Neural cell (in vitro differentiated cells): ENCODE measurements around the gene DNAJC3. TPM values are rescaled to one million over a fixed set of nuclear protein-coding genes. Genes with fewer than 3 reads are reported as not detected.

Experiments used
- H2AFZ ChIP-seq: fragments of 200-600, 300-800 bp; sonication (generic), shearing (Covaris generic); 2 replicates; pipeline ENCODE4 v1.6.0; 2014; ENCODE audit warnings: low read depth, mild to moderate bottlenecking, antibody characterized with exemption, low read length, moderate library complexity
- H3F3A ChIP-seq: fragments of 200-600 bp; shearing (Covaris generic); 2 replicates; pipeline ENCODE4 v1.6.1; 2016; ENCODE audit warnings: mild to moderate bottlenecking, moderate library complexity, mixed read lengths, antibody characterized with exemption, low read length; ENCODE audit not compliant: insufficient read depth, poor library complexity, severe bottlenecking
- H3K27ac ChIP-seq: fragments of 200-600, 300-800 bp; sonication (generic), shearing (Covaris generic); 2 replicates; pipeline ENCODE4 v1.5.1; 2014; ENCODE audit warnings: mild to moderate bottlenecking, low read length, moderate library complexity
- H3K27me3 ChIP-seq: fragments of 300-800, 200-600 bp; sonication (generic), shearing (Covaris generic); 2 replicates; pipeline ENCODE4 v1.6.0; 2014; ENCODE audit warnings: mild to moderate bottlenecking, low read depth, low read length, moderate library complexity; ENCODE audit not compliant: insufficient read depth
- H3K36me3 ChIP-seq: fragments of 300-800, 200-600 bp; sonication (generic), shearing (Covaris generic); 2 replicates; pipeline ENCODE4 v1.5.1; 2014; ENCODE audit warnings: mild to moderate bottlenecking, antibody characterized with exemption, low read length, moderate library complexity; ENCODE audit not compliant: insufficient read depth
- H3K4me2 ChIP-seq: fragments of 300-800, 200-600 bp; sonication (generic), shearing (Covaris generic); 2 replicates; pipeline ENCODE4 v1.6.0; 2014; ENCODE audit warnings: mild to moderate bottlenecking, low read length
- H3K4me3 ChIP-seq: fragments of 300-800, 200-600 bp; sonication (generic), shearing (Covaris generic); 2 replicates; pipeline ENCODE4 v1.5.1; 2014; ENCODE audit warnings: mild to moderate bottlenecking, low read length, moderate library complexity
- H3K79me2 ChIP-seq: fragments of 200-600 bp; shearing (Covaris generic); replicated peaks from 2 replicates; pipeline ENCODE4 v1.6.0; 2014; ENCODE audit warnings: mild to moderate bottlenecking, low read length, moderate library complexity; ENCODE audit not compliant: insufficient read depth
- H3K9ac ChIP-seq: fragments of 300-800, 200-600 bp; sonication (generic), shearing (Covaris generic); 2 replicates; pipeline ENCODE4 v1.6.1; 2016; ENCODE audit warnings: mild to moderate bottlenecking, low read length, mixed read lengths
- H3K9me2 ChIP-seq: fragments of 200-600 bp; shearing (Covaris generic); 2 replicates; pipeline ENCODE4 v1.6.1; 2016; ENCODE audit warnings: mild to moderate bottlenecking, low read length, mixed read lengths; ENCODE audit not compliant: insufficient read depth
- H3K9me3 ChIP-seq: fragments of 200-600, 300-800 bp; sonication (generic), shearing (Covaris generic); 2 replicates; pipeline ENCODE4 v1.6.1; 2016; ENCODE audit warnings: mild to moderate bottlenecking, mixed run types, low read length, moderate library complexity, mixed read lengths
- H4K20me1 ChIP-seq: fragments of 200-600 bp; shearing (Covaris generic); 2 replicates; pipeline ENCODE4 v1.6.1; 2016; ENCODE audit warnings: mild to moderate bottlenecking, mixed run types; ENCODE audit not compliant: insufficient read depth
- CTCF ChIP-seq: fragments of 450-650 bp; IDR thresholded peaks from 2 replicates; pipeline ENCODE4 v1.5.1; 2014; ENCODE audit warnings: antibody characterized with exemption, mild to moderate bottlenecking, moderate library complexity; ENCODE audit not compliant: poor library complexity, severe bottlenecking
- EP300 ChIP-seq: fragments of 450-650 bp; conservative IDR thresholded peaks from 2 replicates; pipeline ENCODE4 v1.6.1; 2014; ENCODE audit warnings: antibody characterized with exemption, mild to moderate bottlenecking, moderate library complexity; ENCODE audit not compliant: poor library complexity, severe bottlenecking
- EZH2 ChIP-seq: fragments of 200-600, 300-800 bp; shearing (Covaris generic), sonication (generic); IDR thresholded peaks from 2 replicates; pipeline ENCODE4 v1.6.1; 2014; ENCODE audit warnings: antibody characterized with exemption, low read length, borderline replicate concordance, mild to moderate bottlenecking; ENCODE audit not compliant: insufficient read depth, poor library complexity, severe bottlenecking
- MXI1 ChIP-seq: fragments of 450-650 bp; conservative IDR thresholded peaks from 2 replicates; pipeline ENCODE4 v1.6.1; 2014; ENCODE audit warnings: antibody characterized with exemption, mild to moderate bottlenecking; ENCODE audit not compliant: poor library complexity, severe bottlenecking
- POLR2AphosphoS5 ChIP-seq: IDR thresholded peaks from 2 replicates; pipeline ENCODE4 v1.6.1; 2012
- RAD21 ChIP-seq: fragments of 450-650 bp; conservative IDR thresholded peaks from 2 replicates; pipeline ENCODE4 v1.6.1; 2014; ENCODE audit warnings: antibody characterized with exemption, mild to moderate bottlenecking, moderate library complexity
- REST ChIP-seq: IDR thresholded peaks from 2 replicates; pipeline ENCODE4 v1.6.1; 2012; ENCODE audit warnings: borderline replicate concordance
- SMC3 ChIP-seq: fragments of 450-650 bp; conservative IDR thresholded peaks from 2 replicates; pipeline ENCODE4 v1.6.1; 2014; ENCODE audit warnings: antibody characterized with exemption, mild to moderate bottlenecking, moderate library complexity; ENCODE audit not compliant: poor library complexity
- TAF1 ChIP-seq: IDR thresholded peaks from 2 replicates; pipeline ENCODE4 v1.6.1; 2012; ENCODE audit warnings: low read depth
- polyA plus RNA-seq: library from polyadenylated mRNA; depleted of rRNA; stranded (reverse); fragments of >200 nt; gene quantifications from 2 replicates; pipeline ENCODE4 v1.2.3, GENCODE V29; 2014

The DNAJC3 gene
- polyA plus RNA-seq, 1 donor from 2014 or later: 8.2 TPM

- no peaks in the 10 kb centered on the region for H3K79me2 ChIP-seq
- no peaks in the 10 kb centered on the region for H3F3A ChIP-seq
- no peak overlapping the region for H2AFZ ChIP-seq
- TF ChIP-seq POLR2AphosphoS5 (no peak), MXI1 (no peak), RAD21 (no peak), EP300 (no peak), TAF1 (no peak), SMC3 (no peak), EZH2 (no peak), REST (no peak), CTCF (no peak)
- no peaks in the 10 kb centered on the region for H3K36me3 ChIP-seq
- no peak overlapping the region for H3K9ac ChIP-seq
- no peaks in the 10 kb centered on the region for H3K9me2 ChIP-seq
- no peak overlapping the region for H3K4me2 ChIP-seq
- no peaks in the 10 kb centered on the region for H3K9me3 ChIP-seq
- no peaks in the 10 kb centered on the region for H3K27me3 ChIP-seq
- no peak overlapping the region for H3K4me3 ChIP-seq
- H3K27ac ChIP-seq: no peak overlapping the region
- H4K20me1 ChIP-seq: no peaks in the 10 kb centered on the region
Measured at GRCh38 chr13:95723438-95723837, 46.5 kb downstream of the DNAJC3 start.

DNA sequence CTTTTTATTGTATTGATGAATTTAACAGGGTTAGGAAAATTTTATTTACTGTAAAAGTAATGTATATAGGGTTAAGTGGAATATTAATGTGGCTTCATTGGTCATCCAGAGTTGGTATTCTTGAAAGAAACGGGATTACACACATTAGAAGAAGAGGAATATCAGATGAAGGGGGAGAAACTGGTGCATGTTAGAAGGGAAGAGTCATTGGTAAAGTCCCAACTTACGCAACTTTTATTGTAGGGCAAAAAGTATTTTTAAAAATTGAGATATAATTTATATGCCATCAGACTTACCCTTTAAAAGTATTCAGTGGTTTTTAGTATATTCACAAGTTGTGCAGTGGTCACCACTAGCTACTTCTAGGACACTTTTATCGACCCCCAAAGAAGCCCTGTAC, 47.3 kb downstream of the DNAJC3 start:
- Histone ChIP-seq H2AFZ (no peak overlapping the region), H3K27ac (no peak overlapping the region), H3K4me3 (no peak overlapping the region), H3K9me2 (no peaks in the 10 kb centered on the region), H3K36me3 (no peaks in the 10 kb centered on the region), H4K20me1 (no peaks in the 10 kb centered on the region), H3K9me3 (no peaks in the 10 kb centered on the region), H3K9ac (no peak overlapping the region), H3K79me2 (no peaks in the 10 kb centered on the region), H3K4me2 (no peak overlapping the region), H3F3A (no peaks in the 10 kb centered on the region), H3K27me3 (no peaks in the 10 kb centered on the region)
- no peak for TF ChIP-seq EZH2
- TF ChIP-seq SMC3: no peak
- no peak for TF ChIP-seq MXI1
- TF ChIP-seq CTCF: no peak
- TF ChIP-seq TAF1: no peak
- no peak for TF ChIP-seq REST
- no peak for TF ChIP-seq POLR2AphosphoS5
- TF ChIP-seq EP300: no peak
